Mesodermal cell (in vitro differentiated cells): ENCODE data around the gene XRRA1.
A peak's percentile ranks its signal among the peaks of the same experiment; 100 is the strongest.
"Not testable (repeated sequence)": the region's sequence is repeated elsewhere in the genome, so short reads cannot be mapped to it uniquely, and the experiment has no call there.

Source experiments
- H3K27ac ChIP-seq: 2 replicates; pipeline ENCODE4 v1.7.0; 2013; ENCODE audit warnings: mild to moderate bottlenecking, low read depth, low read length, moderate library complexity; ENCODE audit not compliant: severe bottlenecking
- H3K36me3 ChIP-seq: 2 replicates; pipeline ENCODE4 v1.7.1; 2013; ENCODE audit warnings: mild to moderate bottlenecking, low read length, moderate library complexity; ENCODE audit not compliant: control insufficient read depth, insufficient read depth
- H3K4me1 ChIP-seq: one replicate; pipeline ENCODE4 v1.7.1; 2013; ENCODE audit warnings: mild to moderate bottlenecking, low read length; ENCODE audit not compliant: insufficient read depth, control insufficient read depth, poor library complexity, severe bottlenecking
- H3K4me3 ChIP-seq: 2 replicates; pipeline ENCODE4 v1.7.0; 2013; ENCODE audit warnings: low read length, control low read depth, mild to moderate bottlenecking; ENCODE audit not compliant: insufficient read depth, poor library complexity, severe bottlenecking; ENCODE audit errors: extremely low read depth
- H3K9me3 ChIP-seq: 2 replicates; pipeline ENCODE4 v1.7.1; 2013; ENCODE audit warnings: mild to moderate bottlenecking, low read length, moderate library complexity; ENCODE audit not compliant: control insufficient read depth
- WGBS, 2 experiments: methylation state at CpG; one replicate each; pipeline ENCODE4 v1.1.5; 2013; ENCODE audit warnings: missing lambda C conversion rate in 2 of 2; ENCODE audit not compliant: insufficient coverage in 2 of 2; 5-methylcytosine and 5-hydroxymethylcytosine counted together

Gene XRRA1

DNA sequence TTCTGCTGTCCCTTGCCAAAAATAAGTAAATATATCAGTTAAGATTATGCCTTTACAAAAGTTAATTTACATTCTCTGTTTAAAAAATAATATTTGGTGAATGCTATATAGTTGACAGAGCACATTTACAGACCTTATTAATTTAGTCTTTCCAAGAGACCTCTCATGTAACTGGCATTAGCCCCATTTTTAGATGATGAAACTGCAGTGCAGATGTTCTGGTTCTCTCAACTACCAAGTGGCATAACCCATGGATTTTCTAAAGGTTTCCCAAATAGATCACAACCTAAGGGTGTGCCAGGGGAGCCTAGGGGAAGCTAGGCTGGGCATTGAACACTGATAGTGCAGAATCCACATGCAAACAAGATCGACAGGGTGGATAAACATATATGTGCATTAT, 111.7 kb downstream of the XRRA1 start:
- Histone ChIP-seq H3K27ac (no peak overlapping the region), H3K4me3 (no peak overlapping the region), H3K36me3 (peaks cover 71% of the 10 kb centered on the region), H3K4me1 (peaks cover 26% of the 10 kb centered on the region), H3K9me3 (no peaks in the 10 kb centered on the region)
- 100% methylated on average over 1 of the region's 1 CpG; no CpG with 5 or more reads in 1 of the 2 experiments for WGBS, 2 experiments

- no peak overlapping the region for H3K27ac ChIP-seq
- H3K9me3 ChIP-seq = peaks cover 42% of the 10 kb centered on the region
- H3K4me3 ChIP-seq = no peak overlapping the region
- H3K4me1 ChIP-seq = no peaks in the 10 kb centered on the region
- peaks cover 67% of the 10 kb centered on the region for H3K36me3 ChIP-seq
- 92 to 94% methylated on average over 2 to 4 of the region's 4 CpGs for WGBS, 2 experiments
Measured at GRCh38 chr11:74826901-74827300, 122.0 kb downstream of the XRRA1 start.

GRCh38 chr11:74825596-74825995, 123.3 kb downstream of the XRRA1 start:
- H3K9me3 ChIP-seq = peaks cover 42% of the 10 kb centered on the region
- H3K4me3 ChIP-seq, H3K27ac ChIP-seq, H3K4me1 ChIP-seq: not testable (repeated sequence)
- H3K36me3 ChIP-seq = peaks cover 70% of the 10 kb centered on the region
- 83% methylated on average over 1 of the region's 2 CpGs; no CpG with 5 or more reads in 1 of the 2 experiments for WGBS, 2 experiments

DNA sequence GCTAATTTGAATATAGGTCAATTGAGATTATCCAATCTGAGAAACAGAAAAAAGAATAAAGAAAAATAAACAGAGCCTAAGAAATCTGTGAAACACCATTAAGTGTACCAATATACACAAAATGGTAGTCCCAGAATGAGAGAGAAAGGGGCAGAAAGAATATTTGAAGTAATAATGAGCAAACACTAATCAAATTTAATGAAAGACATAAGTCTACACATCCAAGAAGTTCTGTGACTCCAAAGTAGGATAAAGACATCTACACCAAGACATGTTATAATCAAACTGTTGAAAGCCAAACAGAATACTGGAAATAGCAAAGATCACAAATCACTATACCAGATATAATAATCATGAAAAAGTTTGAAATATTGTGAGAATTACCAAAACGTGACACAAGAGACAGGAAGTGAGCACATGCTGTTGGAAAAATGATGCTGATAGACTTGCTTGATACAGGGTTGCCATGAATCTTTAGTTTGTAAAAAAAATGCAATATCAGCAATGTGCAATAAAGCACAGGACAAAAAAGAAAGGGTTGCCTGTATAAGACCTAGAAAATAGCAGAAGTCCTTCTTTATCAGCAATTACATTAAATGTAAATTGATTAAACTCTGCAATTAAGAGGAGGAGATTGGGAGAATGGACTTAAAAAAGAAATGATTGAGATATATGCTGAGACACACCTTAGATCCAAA, 124.5 kb downstream of the XRRA1 start:
- Histone ChIP-seq H3K9me3 (peaks cover 42% of the 10 kb centered on the region), H3K4me1 (peaks cover 15% of the 10 kb centered on the region), H3K4me3 (no peak overlapping the region), H3K27ac (no peak overlapping the region), H3K36me3 (peaks cover 65% of the 10 kb centered on the region)
- 100% methylated on average over 1 of the region's 1 CpG for WGBS, 2 experiments

DNA sequence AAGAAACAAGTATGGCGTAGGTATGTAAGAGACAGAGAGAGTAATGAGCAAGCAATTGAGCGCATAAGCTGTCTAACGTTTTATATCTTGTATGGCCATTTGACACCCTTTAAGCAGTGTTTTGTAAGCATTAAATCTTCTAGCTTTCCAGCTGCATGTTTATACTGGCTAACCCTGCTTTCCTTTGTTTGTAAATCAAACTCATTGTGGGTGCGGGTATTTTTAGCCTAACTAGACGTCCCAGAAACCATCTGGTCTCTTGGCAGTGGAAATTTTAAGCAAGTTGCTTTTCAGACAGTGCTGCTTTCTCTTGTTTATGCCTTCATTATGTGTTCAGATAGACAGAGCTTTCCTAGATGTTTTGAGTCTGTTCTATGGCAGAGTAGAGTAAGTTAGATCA, 126.7 kb downstream of the XRRA1 start:
- H3K36me3 ChIP-seq = peaks cover 59% of the 10 kb centered on the region
- no peak overlapping the region for H3K4me3 ChIP-seq
- H3K4me1 ChIP-seq = peaks cover 29% of the 10 kb centered on the region
- 98 to 100% methylated on average over 3 to 5 of the region's 5 CpGs for WGBS, 2 experiments
- H3K9me3 ChIP-seq = peaks cover 38% of the 10 kb centered on the region
- H3K27ac ChIP-seq = peak overlapping the region; percentile 31

DNA sequence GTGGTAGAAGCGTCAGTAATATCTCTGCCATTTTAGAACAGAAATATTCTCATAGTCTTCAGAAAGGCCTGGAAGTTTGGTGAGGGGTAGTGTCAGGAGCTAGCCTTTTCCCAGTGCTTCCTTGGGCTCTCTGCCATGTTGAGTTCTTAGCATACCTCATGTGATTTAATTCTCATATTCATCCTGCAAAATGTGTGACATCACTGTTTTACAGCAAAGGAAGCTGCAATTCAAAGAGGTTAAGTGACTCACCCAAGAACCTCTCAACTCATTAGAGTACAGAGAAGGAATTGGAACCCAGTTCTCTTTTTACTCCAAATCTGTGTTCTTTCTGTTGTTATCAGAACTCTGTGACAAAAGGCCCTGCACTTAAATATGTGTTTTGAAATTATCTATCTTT, 128.1 kb downstream of the XRRA1 start:
- H3K9me3 ChIP-seq = peaks cover 24% of the 10 kb centered on the region
- H3K4me1 ChIP-seq = peaks cover 41% of the 10 kb centered on the region
- H3K36me3 ChIP-seq = peaks cover 45% of the 10 kb centered on the region
- H3K27ac ChIP-seq = no peak overlapping the region
- no CpG with 5 or more reads among the region's 1 CpG for WGBS, 2 experiments
- H3K4me3 ChIP-seq = no peak overlapping the region

GRCh38 chr11:74819400-74819799, 129.5 kb downstream of the XRRA1 start:
- H3K27ac ChIP-seq = peak overlapping the region; percentile 84
- H3K4me3 ChIP-seq = no peak overlapping the region
- peaks cover 13% of the 10 kb centered on the region for H3K9me3 ChIP-seq
- no CpG with 5 or more reads among the region's 1 CpG for WGBS, 2 experiments
- peaks cover 45% of the 10 kb centered on the region for H3K4me1 ChIP-seq
- H3K36me3 ChIP-seq = peaks cover 38% of the 10 kb centered on the region

DNA sequence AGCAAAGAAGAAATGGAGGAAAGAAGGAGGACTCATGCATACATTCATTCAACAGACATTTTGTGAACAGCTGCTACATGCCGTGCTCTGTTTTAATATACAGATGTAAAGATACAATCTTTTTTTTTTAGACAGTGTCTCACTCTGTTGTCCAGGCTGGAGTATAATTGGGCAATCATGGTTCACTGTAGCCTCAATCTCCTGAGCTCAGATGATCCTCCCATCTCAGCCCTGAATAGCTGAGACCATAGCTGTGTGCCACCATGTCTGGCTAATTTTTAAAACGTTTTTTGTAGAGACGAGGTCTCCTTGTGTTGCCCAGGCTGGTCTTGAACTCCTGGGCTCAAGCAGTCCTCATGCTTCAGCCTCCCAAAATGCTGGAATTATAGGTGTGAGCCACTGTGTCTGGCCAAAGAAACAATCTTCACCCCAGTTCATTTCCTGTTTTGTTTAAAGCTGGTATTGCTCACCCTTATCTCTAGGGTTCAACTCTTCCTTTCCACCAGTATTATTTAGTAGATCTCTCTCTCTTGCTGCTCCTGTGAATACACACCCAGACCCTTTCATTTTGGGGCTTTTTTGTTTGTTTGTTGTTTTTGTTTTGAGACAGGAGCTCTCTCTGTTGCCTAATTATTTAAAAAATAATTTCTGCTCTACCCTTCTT, 130.5 kb downstream of the XRRA1 start:
- H3K4me1 ChIP-seq = peaks cover 45% of the 10 kb centered on the region
- peaks cover 4% of the 10 kb centered on the region for H3K9me3 ChIP-seq
- WGBS, 2 experiments = 58 to 79% methylated on average over 2 to 3 of the region's 3 CpGs
- H3K27ac ChIP-seq = peak overlapping the region; percentile 84
- no peak overlapping the region for H3K4me3 ChIP-seq
- peaks cover 37% of the 10 kb centered on the region for H3K36me3 ChIP-seq

DNA sequence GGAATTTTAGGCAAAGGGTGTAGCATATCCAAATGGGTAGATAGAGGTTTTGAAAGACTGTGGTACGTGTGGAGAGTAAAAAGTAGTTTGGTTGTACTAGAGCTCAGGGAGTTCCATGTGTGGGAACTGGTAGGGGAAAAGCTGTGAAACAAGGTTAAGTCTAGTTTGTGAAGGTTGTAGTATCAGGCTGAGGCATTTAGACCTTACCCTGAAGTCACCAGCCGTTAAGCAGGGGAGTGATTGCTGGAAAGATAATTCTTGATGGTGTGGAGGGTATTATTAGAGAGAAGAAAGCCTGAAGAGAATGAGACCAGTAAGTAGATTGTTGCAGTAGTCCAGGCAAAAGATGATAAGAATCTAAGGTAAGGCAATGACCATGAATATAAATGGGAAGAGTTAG, 132.2 kb downstream of the XRRA1 start:
- Histone ChIP-seq H3K9me3 (no peaks in the 10 kb centered on the region), H3K36me3 (peaks cover 24% of the 10 kb centered on the region), H3K4me1 (peaks cover 45% of the 10 kb centered on the region), H3K4me3 (no peak overlapping the region), H3K27ac (peak overlapping the region; percentile 51)
- WGBS, 2 experiments = 80 to 84% methylated on average over 2 of the region's 2 CpGs

GRCh38 chr11:74815966-74816365, 132.9 kb downstream of the XRRA1 start:
- 86 to 88% methylated on average over 1 to 3 of the region's 3 CpGs for WGBS, 2 experiments
- Histone ChIP-seq H3K4me1 (peaks cover 45% of the 10 kb centered on the region), H3K27ac (peak overlapping the region; percentile 51), H3K9me3 (no peaks in the 10 kb centered on the region), H3K36me3 (peaks cover 23% of the 10 kb centered on the region), H3K4me3 (no peak overlapping the region)

GRCh38 chr11:74809801-74810200, 139.1 kb downstream of the XRRA1 start:
- H3K36me3 ChIP-seq = peaks cover 17% of the 10 kb centered on the region

More at GRCh38 chr11:74809801-74810200, 139.1 kb downstream of the XRRA1 start:
- Histone ChIP-seq H3K27ac (no peak overlapping the region), H3K9me3 (no peaks in the 10 kb centered on the region), H3K4me3 (no peak overlapping the region), H3K4me1 (no peaks in the 10 kb centered on the region)
